Neural progenitor cell (in vitro differentiated cells): ENCODE results near the gene ASGR1.

Experiments
- CTCF ChIP-seq: fragments of 200-600 bp; sonication (generic); IDR thresholded peaks from 2 replicates; pipeline ENCODE4 v1.5.1; 2017; ENCODE audit warnings: antibody characterized with exemption, mild to moderate bottlenecking
- EZH2phosphoT487 ChIP-seq: fragments of 200-600 bp; sonication (generic); IDR thresholded peaks from 2 replicates; pipeline ENCODE4 v1.6.1; 2017; ENCODE audit warnings: antibody characterized with exemption

- TF ChIP-seq CTCF (no peak), EZH2phosphoT487 (no peak)
Measured at GRCh38 chr17:7223375-7223774, 44.2 kb upstream of the ASGR1 start.
